Measurements from ENCODE around the gene SLC9A2.

DNA sequence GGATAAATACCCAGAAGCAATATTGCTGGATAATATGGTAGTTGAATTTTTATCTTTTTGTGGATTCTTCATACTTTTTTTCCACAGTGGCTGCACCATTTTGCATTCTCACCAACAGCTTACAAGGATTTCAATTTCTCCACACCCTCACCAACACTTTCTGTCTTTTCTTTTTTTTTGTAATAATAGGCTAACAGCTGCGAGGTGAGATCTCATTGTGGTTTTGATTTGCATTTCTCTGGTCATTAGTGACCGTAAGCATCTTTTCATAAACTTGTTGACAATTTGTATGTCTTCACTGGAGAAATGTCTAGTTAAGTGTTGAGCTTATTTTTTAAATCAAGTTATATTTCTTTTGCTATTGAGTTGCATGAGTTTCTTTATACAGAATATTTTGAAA, 17.6 kb upstream of the SLC9A2 start:
- TF ChIP-seq, protein P1, sequence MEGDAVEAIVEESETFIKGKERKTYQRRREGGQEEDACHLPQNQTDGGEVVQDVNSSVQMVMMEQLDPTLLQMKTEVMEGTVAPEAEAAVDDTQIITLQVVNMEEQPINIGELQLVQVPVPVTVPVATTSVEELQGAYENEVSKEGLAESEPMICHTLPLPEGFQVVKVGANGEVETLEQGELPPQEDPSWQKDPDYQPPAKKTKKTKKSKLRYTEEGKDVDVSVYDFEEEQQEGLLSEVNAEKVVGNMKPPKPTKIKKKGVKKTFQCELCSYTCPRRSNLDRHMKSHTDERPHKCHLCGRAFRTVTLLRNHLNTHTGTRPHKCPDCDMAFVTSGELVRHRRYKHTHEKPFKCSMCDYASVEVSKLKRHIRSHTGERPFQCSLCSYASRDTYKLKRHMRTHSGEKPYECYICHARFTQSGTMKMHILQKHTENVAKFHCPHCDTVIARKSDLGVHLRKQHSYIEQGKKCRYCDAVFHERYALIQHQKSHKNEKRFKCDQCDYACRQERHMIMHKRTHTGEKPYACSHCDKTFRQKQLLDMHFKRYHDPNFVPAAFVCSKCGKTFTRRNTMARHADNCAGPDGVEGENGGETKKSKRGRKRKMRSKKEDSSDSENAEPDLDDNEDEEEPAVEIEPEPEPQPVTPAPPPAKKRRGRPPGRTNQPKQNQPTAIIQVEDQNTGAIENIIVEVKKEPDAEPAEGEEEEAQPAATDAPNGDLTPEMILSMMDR (IDR thresholded peaks at IDR 0.05), result no peak
- no peak for TF ChIP-seq POLR2A (IDR thresholded peaks at IDR 0.05)

Measured in upper lobe of left lung (tissue), 4 donors.